Measurements from ENCODE around the gene ADARB1.

Gene ADARB1

DNA sequence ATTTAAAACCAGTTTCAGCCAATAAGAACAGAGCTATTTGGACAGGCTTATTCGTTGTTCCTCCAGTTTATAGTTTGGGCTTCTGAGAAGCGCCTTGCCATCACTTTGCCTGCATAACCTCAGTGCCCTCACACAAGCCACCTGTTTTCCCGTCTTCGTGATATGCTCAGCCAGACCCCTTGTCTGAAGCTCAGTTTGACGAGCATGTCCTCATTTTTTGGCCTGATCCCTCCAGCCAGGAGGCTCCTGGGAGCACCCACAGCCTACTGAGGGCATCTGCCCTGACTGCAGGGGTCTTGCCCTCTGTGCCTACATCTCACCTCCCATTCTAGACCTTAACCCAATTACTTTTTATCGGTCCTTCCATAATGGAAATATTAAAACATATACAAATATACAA is 95.3 kb downstream of the ADARB1 start:
- no peak for DNase-seq (ENCODE audit: low read depth)

DNA sequence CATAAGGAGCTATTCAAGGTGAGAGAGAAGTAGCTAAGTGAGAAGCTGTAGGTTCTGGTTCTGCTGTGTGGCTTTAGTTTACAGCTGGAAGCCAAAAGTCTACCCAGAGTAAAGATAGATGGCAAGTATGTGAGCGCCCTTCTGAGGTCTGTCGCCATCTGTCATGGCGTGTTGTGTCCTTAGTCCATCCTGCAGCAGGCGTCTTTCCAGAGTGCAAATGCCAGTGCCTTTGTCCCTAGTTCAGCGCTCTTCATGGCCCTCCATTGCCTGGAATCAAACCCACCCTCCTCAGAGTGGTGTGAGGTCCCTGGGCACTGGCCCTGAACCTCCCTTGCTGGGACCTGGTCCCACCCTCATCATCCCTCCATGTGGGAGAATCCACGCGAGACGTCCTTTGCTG is 96.6 kb downstream of the ADARB1 start:
- DNase-seq (ENCODE audit: low read depth) = no peak

DNA sequence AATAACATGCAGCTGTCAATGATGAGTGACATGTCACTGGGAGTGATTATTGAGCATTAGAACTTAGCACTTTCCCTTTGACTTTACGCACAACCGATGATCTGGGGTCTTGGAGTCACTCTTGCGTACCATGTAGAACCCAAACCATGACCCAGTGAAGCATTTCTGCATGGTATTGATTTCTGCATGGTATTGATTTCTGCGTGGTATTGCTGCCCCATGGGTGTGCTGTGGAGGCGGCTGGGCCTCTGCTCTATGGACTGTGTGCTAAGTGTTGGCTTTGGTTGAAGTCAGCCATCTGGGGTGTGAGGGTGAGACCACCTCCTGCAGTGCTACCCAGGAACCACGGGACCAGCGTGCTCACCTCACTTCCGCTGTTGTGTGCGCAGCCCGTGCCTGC is 98.0 kb downstream of the ADARB1 start:
- DNase-seq (ENCODE audit: low read depth) = no peak

DNA sequence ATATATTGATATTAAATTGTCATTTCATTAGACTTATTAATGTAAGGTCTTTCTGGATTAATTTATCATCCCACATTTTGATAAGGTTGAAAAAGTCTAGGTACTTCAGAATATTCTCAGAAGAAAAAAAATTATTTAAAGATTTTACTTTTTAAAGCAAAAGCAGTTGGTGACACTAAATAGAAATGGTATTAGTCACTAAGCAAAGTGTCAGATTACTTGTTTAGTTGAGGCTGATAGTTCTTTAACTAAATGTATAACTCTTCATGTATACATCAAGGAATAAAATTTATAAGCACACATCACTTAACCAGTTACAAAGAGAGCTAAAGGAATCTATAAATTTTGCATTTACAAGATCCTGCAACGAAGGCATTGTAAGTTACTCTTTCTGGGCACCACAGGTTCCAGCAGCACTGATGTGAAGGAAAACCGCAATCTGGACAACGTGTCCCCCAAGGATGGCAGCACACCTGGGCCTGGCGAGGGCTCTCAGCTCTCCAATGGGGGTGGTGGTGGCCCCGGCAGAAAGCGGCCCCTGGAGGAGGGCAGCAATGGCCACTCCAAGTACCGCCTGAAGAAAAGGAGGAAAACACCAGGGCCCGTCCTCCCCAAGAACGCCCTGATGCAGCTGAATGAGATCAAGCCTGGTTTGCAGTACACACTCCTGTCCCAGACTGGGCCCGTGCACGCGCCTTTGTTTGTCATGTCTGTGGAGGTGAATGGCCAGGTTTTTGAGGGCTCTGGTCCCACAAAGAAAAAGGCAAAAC is 101.1 kb downstream of the ADARB1 start:
- DNase-seq (ENCODE audit: low read depth) = no peak

DNA sequence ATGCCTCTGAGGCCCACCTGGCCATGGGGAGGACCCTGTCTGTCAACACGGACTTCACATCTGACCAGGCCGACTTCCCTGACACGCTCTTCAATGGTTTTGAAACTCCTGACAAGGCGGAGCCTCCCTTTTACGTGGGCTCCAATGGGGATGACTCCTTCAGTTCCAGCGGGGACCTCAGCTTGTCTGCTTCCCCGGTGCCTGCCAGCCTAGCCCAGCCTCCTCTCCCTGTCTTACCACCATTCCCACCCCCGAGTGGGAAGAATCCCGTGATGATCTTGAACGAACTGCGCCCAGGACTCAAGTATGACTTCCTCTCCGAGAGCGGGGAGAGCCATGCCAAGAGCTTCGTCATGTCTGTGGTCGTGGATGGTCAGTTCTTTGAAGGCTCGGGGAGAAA is 101.8 kb downstream of the ADARB1 start:
- DNase-seq (ENCODE audit: low read depth) = no peak

DNA sequence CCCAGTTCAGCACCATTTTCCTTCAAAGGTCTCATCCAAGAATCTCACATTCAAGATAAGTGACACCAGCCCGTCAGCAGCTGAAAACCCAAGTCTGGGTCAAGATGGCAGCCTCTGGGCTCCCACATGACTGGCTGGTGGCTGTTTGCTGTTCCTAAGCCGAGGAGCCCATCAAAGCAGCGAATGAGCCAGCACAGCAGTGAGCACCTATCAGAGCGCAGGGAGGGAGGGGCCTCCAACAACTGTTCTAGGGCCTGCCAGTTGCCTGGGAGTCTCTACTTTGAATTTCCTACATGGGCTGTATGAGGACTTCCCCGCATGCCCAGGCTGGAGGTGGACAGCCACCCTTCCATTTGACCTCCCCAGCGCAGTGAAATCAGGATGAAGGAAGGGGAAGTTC is 102.7 kb downstream of the ADARB1 start:
- no peak for DNase-seq (ENCODE audit: low read depth)

DNA sequence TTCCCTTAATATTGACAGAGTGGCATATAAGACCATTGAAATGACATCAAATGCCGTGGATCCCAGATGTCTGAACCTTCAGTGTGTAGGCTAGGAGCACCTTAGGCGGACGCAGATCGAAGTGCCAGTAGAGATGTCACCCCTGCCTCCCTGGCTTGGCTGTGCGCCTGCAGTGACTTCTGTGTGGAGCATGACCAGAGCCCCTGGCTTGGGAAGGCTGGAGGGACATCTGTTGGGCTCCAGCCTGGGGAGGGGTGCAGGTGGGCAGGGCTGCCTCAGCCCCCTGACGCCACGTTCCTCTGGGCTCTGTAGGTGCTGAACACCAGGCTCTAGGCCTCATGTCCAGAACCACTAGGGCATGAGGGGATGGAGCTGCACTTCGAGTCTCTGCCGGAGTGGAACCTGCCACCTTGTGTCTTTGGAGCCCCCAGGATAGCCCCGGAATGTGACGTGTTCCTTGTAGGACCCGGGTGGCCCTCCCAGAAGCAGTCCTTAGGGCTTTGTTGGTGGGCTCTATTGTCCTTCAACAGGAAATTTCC is 103.8 kb downstream of the ADARB1 start:
- DNase-seq (ENCODE audit: low read depth) = no peak

DNA sequence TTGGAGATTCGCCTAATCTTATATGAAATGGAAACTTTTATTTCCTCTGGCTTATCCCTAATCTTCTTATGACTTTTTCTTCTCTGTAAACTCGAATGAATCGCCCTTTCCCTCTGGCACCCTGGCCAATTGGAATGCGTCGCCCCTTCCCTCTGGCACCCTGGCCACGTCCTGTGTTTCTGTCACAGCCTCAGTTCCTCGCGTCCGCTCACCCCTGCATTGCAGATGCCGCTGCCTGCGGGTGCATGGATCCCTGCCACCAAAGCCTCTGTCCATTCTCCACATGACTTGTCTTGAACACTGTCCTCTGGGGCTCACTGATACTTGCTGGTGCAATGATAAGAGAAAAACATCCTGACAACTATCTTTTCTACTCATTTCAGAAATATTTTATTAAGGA is 104.6 kb downstream of the ADARB1 start:
- DNase-seq (ENCODE audit: low read depth) = no peak

DNA sequence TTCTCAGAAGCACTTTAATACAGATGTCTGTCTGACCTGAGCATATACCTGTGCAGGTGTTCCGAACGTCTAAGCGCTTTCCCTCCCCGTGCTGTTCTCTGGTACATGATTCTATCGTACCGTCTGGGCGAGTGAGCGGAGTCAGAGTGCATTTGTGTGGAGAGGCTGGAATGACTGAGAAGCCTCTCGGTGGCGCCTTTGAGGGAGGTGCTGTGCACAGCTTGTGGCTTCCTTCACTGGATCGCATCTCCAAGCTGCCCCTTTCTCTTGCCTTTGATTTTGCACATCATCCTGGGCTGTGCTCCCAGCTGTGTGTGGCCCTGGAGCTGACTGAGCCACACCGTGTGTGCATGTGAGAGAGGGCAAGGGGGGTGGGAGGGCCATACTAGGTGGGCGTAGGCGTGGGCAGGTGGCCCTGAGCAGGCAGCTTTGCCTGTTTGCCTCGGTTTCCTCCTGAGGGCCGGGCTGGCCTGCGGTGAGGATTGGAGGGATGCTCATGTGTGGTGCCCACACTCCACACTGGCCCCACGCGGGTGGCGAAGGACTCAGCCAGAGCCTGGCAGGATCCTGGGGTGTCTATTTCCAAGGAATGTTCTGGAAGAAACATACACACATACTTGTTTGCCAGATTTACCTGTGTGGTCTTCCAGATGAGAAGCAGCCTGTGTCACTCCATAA is 105.3 kb downstream of the ADARB1 start:
- no peak for DNase-seq (ENCODE audit: low read depth)

DNA sequence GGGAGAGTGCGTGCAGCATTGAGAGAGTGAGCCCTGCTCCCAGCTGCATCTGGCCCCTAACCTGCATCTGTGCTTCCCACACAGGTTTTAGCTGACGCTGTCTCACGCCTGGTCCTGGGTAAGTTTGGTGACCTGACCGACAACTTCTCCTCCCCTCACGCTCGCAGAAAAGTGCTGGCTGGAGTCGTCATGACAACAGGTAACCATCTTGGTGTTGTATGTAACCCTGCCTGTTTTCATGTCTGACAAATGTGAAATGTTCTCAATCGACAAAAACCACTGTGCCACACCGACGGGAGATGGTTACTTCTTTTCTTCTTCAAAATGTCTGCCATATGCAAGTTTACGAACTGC is 105.8 kb downstream of the ADARB1 start:
- DNase-seq (ENCODE audit: low read depth) = no peak

DNA sequence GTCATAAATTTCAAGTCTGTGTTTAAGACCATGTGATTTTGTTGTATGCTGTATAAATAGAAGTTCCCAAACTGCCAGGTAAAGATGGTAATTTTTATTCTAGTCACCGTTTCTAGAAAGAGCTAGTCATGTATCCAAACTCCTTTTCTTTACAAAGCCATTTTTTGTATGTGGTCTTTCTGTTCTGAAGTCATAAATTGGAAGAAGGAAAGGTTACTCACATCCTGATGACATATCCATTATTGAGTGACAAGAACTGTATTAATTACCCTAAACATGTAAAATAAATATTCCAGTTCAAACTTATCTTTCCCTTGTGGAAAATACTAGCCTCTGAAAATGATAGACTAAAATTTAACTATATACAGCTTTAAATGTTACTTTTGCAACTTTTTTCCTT is 108.6 kb downstream of the ADARB1 start:
- DNase-seq (ENCODE audit: low read depth) = no peak

DNA sequence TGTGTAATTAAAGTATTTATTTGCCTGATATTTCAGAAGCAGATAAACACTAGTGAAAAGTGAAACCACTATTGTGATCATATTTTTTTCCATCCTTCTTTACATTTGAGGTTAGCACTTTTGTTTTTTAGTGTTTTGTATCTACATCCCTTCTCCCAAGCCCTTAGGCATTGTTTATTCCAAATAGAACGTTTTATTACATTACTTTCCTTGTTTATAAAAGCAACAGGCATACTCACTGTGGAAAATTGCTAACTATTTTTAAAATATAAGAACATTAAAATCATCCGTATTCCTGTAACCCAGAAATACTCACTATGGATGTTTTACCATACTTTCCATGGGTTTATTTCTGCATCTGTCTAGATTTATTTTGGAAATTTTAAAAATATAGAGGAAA is 109.5 kb downstream of the ADARB1 start:
- DNase-seq (ENCODE audit: low read depth) = no peak

DNA sequence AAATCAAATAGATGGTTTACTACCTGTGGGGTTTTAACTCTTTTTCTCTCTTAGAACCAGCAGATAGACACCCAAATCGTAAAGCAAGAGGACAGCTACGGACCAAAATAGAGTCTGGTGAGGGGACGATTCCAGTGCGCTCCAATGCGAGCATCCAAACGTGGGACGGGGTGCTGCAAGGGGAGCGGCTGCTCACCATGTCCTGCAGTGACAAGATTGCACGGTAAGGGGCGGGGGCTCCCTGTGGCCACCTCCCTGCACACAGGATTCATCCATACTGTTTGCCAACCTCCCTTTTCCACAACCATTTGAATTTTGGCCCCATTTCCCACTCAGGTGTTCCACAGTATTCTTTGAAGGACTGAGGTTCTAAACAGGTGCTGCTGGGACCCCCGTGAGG is 110.5 kb downstream of the ADARB1 start:
- no peak for DNase-seq (ENCODE audit: low read depth)

DNA sequence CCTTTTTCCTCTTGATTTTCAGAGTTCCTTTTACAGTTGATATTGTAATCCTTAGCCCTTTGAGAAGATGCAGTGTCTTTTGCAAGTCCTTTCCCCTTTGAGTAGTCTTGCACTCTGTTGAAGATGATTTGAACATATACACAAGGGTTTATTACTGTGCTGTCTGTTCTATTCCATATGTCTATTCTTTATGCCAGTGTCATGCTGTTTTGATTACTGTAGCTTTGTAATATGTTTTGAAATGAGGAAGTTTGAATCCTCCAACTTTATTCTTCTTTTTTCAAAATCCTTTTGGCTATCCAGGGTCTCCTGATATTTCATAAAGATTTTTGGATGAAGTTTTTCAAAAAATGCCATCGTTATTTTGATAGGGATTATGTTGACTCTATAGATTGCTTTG is 112.3 kb downstream of the ADARB1 start:
- DNase-seq (ENCODE audit: low read depth) = no peak

DNA sequence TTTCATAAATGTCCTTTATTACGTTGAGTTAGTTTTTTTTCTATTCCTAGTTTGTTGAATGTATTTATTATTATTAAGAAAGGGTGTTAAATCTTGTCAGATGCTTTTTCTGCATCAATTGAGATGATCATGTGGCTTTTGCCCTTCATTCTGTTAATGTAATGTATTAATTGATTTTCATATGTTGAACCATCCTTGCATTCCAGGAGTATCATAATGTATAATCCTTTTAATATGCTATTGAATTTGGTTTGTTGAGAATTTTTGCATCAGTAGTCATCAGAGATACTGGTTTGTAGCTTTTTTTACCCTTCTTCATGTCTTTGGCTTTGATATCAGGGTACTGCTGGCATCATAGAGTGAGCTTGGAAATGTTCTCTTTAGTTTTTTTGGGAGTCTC is 113.3 kb downstream of the ADARB1 start:
- no peak for DNase-seq (ENCODE audit: low read depth)

DNA sequence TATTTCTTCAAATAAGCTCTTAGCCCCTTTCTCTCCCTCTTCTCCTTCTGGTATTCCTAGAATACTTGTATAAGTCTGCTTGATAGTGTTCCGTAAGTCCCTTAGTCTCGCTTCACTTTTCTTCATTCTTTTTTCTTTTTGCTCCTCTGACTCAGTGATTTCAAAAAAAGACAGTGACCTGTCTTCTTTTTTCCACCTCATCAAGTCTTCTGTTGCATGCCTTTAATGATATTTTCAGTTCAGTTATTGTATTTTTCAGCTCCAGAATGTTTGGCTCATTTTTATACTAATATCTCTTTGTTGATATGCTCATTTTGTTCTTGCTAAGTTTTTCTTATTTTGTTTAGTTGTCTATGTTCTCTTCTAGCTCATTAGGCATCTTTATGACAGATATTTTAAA is 115.6 kb downstream of the ADARB1 start:
- no peak for DNase-seq (ENCODE audit: low read depth)

DNA sequence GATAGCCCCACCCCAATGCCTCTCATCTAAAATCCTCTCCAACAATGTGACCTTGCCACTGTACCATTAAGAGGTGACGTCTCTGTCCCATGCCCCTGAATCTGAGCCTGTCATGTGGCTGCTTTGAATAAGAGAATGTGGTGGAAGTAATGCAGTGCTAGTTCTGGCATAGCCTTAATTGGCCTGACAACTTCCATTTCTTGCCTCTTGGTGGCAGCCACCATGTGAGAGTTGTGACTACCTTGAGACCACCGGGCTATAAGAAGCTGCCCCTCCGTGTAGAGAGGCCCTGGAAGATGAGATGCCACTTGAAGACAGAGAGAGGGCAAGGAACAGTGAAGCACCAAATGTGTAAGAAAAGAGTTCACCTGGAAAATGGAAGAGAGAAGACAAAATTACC is 118.0 kb downstream of the ADARB1 start:
- DNase-seq (ENCODE audit: low read depth) = no peak

DNA sequence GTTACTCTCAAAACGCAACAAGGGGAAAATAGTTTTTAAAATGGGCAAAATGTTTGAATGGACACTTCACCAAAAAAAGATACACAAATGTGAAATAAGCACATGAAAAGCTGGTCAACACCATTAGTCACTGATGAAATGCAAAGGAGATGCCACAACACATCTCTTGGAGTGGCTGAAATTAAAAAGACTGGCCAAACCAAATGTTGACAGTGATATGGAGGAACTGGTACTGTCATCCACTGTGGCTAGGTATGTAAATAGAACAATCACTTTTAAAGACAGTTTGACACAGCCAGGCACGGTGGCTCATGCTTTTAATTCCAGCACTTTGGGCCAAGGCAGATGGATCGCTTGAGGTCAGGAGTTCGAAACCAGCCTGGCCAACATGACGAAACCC is 122.2 kb downstream of the ADARB1 start:
- no peak for DNase-seq (ENCODE audit: low read depth)

DNA sequence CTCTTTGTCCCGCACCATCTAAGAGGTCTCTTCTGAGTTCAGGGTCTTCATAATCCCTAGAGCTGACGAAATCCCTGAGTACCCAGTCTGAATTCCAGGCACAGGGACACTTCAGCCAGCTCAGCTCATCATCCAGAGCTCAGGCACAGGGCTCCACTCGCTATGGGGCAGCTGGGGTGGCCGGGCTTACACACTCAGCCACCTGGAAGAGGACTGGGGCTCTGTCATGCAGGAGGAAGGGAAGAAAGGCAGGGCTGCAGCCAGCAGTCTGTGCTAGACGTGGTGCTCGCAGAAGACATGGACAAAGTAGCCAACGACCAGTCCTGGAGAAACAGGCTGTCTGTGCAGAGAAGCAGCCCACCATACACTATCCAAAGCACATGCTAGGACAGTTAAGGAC is 124.8 kb downstream of the ADARB1 start:
- DNase-seq (ENCODE audit: low read depth) = no peak

DNA sequence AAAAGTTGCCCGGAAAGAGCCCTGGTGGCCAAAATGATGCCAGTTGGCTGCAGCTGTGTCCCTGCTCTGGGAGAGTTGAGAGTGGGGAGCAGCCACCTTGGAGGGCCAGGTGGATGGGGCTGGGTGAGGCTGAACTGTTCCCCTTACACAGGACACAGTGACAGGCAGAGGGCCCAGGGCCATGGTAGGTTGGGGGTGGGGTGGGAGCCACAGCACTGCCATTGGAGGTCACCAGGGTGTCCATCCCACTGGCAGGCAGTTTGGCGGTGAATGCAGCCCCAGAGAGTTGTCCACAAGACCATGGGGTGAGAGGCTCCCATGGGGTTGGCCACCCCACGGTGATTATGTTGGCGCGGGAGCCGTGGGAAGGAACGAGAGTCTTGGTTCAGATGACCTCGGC is 125.7 kb downstream of the ADARB1 start:
- DNase-seq (ENCODE audit: low read depth) = no peak

DNA sequence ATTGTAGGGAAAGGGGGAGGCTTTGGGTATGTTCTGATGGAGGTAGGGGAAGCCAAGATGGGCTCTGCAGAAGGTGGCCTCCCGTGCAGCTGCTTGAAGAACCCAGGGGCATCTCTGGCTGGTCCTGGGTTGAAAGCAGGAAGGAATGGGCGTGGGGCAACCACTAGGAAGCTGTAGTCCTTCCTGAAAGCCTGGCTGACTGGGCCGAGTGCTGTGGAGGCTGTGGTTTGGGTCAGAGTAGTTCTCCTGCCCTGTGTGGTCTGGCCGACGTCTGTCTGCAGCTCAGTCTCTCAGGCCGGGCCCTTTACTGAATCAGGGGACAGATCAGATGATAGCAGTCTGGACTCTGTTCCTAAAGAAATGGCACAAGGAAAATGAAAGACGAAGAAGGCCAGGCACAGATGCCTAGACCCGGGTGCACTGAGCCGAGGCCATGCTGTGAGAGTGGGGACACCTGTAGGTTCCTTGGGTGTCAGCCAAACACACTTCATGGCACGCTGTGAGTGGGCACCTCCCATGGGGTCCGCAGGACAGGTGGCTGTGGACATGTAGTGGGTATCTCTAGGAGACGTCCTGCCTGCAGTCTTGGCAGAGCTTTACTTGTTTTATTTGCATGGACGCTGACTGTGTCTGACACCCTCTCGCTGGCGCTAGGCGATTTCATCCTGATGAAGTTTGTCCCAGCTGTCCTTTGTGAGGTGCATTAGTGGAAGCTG is 126.4 kb downstream of the ADARB1 start:
- no peak for DNase-seq (ENCODE audit: low read depth)

DNA sequence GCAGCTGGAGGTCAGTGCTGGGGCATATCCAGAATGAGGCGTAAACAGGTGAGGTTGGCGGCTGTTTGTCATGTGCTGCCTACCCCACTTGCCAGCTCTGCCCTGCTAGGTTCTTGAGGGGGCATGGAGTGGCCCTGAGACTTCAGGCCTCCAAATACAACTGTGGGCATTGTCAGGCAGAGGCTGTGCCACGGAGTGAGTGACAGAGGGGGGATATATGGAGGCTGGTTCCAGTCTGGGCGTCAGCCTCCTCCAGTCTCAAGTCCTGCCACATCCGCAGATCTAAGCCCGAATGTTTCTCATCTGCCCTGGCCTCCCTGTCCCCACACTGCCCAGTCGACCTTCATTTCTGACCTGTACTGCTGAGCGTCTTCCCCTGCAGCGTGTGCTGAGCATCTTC is 128.0 kb downstream of the ADARB1 start:
- DNase-seq (ENCODE audit: low read depth) = no peak

DNA sequence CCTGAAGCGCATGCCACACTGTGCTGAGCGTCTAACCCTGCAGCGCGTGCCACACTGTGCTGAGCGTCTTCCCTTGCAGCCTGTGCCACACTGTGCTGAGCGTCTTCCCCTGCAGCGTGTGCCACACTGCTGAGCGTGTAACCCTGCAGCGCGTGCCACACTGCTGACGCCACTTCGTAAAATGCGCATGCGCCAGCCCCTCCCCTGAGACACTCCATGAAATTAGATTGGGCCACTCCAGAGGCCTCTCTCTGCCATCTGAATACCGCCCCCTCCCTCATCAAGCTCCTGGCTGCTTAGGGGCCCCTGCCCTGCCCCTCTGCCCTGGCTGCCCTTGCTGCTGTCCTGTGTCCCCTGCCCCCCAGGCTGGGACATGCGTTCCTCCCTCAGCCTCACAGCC is 128.5 kb downstream of the ADARB1 start:
- DNase-seq (ENCODE audit: low read depth) = no peak
